Ascending aorta (tissue), 2 donors: ENCODE measurements around the gene GJE1. TPM values are rescaled to one million over a fixed set of nuclear protein-coding genes. Genes with fewer than 3 reads are reported as not detected.
A peak's percentile ranks its signal among the peaks of the same experiment; 100 is the strongest.
"Not testable (repeated sequence)": the region's sequence is repeated elsewhere in the genome, so short reads cannot be mapped to it uniquely, and the experiment has no call there.

ENCODE experiments used
- DNase-seq, 2 donors: peaks; one replicate each; pipeline ENCODE4 v3.0.0-alpha.2; 2019; ENCODE audit warnings: low spot score in 2 of 2
- H3K27ac ChIP-seq, 2 donors: fragments of 200-600 bp; sonication (generic); one replicate each; pipeline ENCODE4 v1.5.1; 2016 to 2017; ENCODE audit warnings: mild to moderate bottlenecking in 1 of 2
- H3K27me3 ChIP-seq: fragments of 200-600 bp; sonication (generic); one replicate; pipeline ENCODE4 v1.5.1; 2017
- H3K36me3 ChIP-seq, 2 donors: fragments of 200-600 bp; sonication (generic); one replicate each; pipeline ENCODE4 v1.5.1; 2016
- H3K4me1 ChIP-seq, 2 donors: fragments of 200-600 bp; sonication (generic); one replicate each; pipeline ENCODE4 v1.5.1; 2016 to 2017; ENCODE audit warnings: mild to moderate bottlenecking in 1 of 2
- H3K4me3 ChIP-seq, 2 donors: fragments of 200-600 bp; sonication (generic); one replicate each; pipeline ENCODE4 v1.5.1; 2016 to 2017; ENCODE audit warnings: mild to moderate bottlenecking in 1 of 2
- H3K9me3 ChIP-seq, 2 donors: fragments of 200-600 bp; sonication (generic); one replicate each; pipeline ENCODE4 v1.5.1; 2016
- intact Hi-C: fragments of 100-400 bp; cut with DNase I; formaldehyde crosslinking; loops from one replicate; pipeline ENCODE4 v1.15.1; 2023
- total RNA-seq: library from RNA; depleted of rRNA; stranded (reverse); fragments of >200 nt; gene quantifications from one replicate; pipeline ENCODE4 v1.1.0, GENCODE V29; 2016
- TF ChIP-seq, protein P1 (sequence below), 3 experiments: fragments of 200-600 bp in 2 of 3; fragments of 450-650 bp in 1 of 3; sonication (generic) in 2 of 3; IDR thresholded peaks; one replicate each; pipeline ENCODE4 v1.5.1; 2016 to 2019; ENCODE audit warnings: antibody characterized with exemption in 3 of 3, mild to moderate bottlenecking in 1 of 3, moderate library complexity in 1 of 3

Gene GJE1, protein sequence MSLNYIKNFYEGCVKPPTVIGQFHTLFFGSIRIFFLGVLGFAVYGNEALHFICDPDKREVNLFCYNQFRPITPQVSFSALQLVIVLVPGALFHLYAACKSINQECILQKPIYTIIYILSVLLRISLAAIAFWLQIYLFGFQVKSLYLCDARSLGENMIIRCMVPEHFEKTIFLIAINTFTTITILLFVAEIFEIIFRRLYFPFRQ
- not detected for total RNA-seq

DNA sequence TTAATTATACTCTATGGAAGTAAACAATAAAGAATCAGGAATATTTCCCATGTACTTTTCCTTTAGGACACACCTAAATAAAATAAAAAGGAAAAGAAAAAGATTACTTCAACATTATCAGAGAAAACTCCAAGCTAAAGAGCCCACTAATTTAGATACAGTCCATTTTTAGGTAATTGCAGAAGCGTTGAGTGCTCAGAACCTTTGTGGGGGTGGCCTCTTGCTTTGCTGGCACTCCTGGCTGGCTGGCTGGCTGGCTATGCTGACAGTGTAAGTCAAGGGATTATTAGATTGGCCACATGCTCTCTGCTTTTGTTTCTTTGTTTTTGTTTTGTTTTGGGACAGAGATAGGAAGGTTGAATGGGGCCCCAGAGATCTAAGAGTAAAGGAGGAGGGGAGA, at the start of gene GJE1:
Gene GJE1 (plus strand): TSS at position 301 of the 400 bp plus-strand sequence. CDS start 234 bp downstream, outside the sequence.
- Histone ChIP-seq H3K36me3 (no peaks in the 10 kb centered on the region), H3K4me1 (no peaks in the 10 kb centered on the region), H3K27me3 (no peaks in the 10 kb centered on the region), H3K27ac (no peak within 1 kb of the TSS), H3K4me3 (no peak within 1 kb of the TSS), H3K9me3 (no peaks in the 10 kb centered on the region)
- no peak for DNase-seq
- TF ChIP-seq, protein P1, sequence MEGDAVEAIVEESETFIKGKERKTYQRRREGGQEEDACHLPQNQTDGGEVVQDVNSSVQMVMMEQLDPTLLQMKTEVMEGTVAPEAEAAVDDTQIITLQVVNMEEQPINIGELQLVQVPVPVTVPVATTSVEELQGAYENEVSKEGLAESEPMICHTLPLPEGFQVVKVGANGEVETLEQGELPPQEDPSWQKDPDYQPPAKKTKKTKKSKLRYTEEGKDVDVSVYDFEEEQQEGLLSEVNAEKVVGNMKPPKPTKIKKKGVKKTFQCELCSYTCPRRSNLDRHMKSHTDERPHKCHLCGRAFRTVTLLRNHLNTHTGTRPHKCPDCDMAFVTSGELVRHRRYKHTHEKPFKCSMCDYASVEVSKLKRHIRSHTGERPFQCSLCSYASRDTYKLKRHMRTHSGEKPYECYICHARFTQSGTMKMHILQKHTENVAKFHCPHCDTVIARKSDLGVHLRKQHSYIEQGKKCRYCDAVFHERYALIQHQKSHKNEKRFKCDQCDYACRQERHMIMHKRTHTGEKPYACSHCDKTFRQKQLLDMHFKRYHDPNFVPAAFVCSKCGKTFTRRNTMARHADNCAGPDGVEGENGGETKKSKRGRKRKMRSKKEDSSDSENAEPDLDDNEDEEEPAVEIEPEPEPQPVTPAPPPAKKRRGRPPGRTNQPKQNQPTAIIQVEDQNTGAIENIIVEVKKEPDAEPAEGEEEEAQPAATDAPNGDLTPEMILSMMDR (IDR thresholded peaks at IDR 0.05) = no peak
- intact Hi-C loops = no loop called here

DNA sequence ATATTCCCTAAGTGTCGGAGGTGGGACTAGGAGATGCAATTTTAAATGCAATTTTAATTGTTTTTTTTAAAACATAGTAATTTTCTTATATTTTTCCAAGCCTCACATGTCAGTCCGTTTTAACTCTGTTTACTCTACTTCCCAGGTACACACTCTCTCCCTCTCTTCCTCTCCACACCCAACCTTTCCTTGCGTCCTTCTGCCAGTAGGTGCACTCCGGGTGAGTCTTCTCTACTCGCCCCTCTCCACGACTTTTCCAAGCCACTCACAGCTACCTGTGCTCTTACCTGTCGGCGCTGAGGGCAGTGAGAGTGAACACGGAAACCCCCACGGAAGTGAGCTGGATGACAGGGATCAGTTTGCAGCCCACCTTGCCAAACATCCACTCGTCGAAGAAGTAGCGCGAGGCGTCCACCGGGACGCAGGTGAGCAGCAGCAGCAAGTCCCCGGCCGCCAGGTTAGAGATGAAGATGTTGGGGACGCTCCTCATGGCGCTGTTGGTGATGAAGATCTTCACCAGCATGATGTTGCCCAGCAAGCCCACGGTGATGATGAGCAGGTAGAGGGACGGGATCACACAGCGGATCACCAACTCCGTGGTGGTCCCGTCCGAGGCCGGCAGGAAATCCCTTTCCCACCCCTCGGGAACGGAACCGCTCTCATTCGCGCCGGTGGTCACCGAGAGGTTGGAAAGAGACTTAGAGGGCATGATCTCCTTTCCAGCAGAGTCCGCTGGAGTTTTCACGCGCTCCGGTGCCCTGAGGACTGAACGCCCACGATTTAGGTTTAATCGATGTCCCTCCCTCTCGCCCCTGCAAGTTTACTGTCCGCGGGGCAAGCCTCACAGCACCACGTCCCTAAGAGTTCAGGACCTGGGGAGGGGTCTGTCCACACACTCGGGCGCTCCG, 44.5 kb upstream of the GJE1 start:
- Histone ChIP-seq H3K4me1 (no peaks in the 10 kb centered on the region), H3K9me3 (no peaks in the 10 kb centered on the region), H3K36me3 (no peaks in the 10 kb centered on the region), H3K27me3 (peaks cover 6% of the 10 kb centered on the region), H3K4me3 (no peak overlapping the region), H3K27ac (no peak overlapping the region)
- TF ChIP-seq, protein P1 (IDR thresholded peaks at IDR 0.05) = no peak
- intact Hi-C loops = no loop called here
- DNase-seq = no peak

DNA sequence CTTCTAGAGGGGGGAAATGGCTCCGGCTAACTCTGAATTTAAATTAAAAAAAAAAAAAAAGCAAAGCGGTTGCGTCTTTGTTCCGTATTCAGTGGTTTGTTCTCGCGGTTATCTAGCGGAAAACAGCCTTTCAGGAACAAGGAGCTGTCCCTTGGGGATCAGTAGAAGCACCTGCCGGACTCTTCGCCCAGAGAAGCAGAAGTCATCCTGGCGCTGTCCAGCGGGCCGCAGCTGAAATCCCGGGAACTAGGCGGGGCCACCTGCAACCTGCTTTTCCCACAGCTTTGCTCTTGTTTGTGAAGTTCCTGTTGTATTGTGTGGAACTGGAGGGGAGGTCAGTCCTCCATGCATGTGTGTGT, 43.9 kb upstream of the GJE1 start:
- H3K4me3 ChIP-seq = no peak overlapping the region
- H3K27me3 ChIP-seq = peaks cover 6% of the 10 kb centered on the region
- TF ChIP-seq, protein P1 (IDR thresholded peaks at IDR 0.05) = no peak
- no peaks in the 10 kb centered on the region for H3K9me3 ChIP-seq
- intact Hi-C loops = no loop called here
- no peak overlapping the region for H3K27ac ChIP-seq
- DNase-seq = no peak
- H3K4me1 ChIP-seq = no peaks in the 10 kb centered on the region
- H3K36me3 ChIP-seq = no peaks in the 10 kb centered on the region

DNA sequence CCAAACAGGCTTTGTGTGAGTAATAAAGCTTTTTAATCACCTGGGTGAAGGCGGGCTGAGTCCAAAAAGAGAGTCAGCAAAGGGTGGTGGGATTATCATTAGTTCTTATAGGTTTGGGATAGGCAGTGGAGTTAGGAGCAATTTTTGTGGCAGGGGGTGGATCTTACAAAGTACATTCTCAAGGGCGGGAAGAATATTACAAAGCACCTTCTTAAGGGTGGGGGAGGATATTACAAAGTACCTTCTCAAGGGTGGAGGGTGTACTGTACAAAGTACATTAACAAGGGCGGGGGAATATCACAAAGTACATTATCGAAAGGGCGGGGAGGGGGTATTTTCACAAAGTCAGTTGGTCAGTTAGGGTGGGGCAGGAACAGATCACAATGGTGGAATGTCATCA, 27.9 kb upstream of the GJE1 start:
- H3K4me3 ChIP-seq, DNase-seq, H3K9me3 ChIP-seq, intact Hi-C loops, H3K4me1 ChIP-seq, H3K36me3 ChIP-seq, H3K27ac ChIP-seq, H3K27me3 ChIP-seq: not testable (repeated sequence)

DNA sequence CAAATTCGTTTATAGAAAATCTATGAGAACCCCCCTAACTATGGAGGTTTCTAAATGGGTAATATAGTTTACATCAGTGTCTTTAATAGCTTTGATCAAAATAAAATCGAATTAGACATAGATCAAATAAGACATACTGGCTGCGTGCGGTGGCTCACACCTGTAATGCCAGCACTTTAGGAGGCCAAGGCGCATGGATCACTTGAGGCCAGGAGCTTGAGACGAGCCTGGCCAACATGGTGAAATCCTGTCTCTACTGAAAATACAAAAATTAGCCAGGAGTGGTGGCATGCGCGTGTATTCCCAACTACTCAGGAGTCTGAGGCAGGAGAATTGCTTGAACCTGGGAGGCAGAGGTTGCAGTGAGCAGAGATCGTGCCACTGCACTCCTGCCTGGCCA, 21.9 kb upstream of the GJE1 start:
- H3K4me1 ChIP-seq, DNase-seq, H3K36me3 ChIP-seq, H3K27ac ChIP-seq, intact Hi-C loops, H3K27me3 ChIP-seq, H3K9me3 ChIP-seq, H3K4me3 ChIP-seq: not testable (repeated sequence)

DNA sequence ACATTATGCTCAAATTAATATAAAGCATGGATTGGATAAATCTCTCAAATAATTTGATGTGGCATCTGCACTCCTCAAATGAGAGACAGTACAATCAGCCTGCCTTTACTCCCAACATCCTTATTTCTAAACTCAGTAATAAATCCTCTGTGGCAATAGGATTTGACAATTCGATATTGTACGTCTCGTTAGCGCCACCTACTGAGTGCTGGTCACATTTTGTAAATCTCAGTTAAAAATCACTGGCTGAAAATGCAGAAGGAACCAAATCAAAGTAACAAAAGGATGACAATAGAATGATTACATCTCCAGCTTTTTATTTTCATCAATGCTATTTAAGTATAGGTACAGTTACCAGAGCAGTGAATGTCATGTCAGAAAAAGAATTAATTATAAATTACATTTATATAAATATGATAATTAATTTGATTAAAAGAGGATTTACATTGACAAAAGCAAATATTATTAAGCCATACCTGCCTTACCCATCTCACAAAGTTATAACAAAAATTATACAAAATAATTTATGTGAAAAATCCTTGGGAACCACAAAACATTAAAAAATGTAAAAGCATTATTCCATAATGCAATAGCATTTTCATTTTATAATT, 20.2 kb upstream of the GJE1 start:
- peak in 1 of 2 donors; percentile 79 for DNase-seq
- Histone ChIP-seq H3K4me1 (no peaks in the 10 kb centered on the region), H3K27me3 (no peaks in the 10 kb centered on the region), H3K27ac (no peak overlapping the region), H3K4me3 (no peak overlapping the region), H3K36me3 (no peaks in the 10 kb centered on the region), H3K9me3 (no peaks in the 10 kb centered on the region)
- TF ChIP-seq, protein P1 (IDR thresholded peaks at IDR 0.05) = peak; percentile 46 to 76 (median 72)
- intact Hi-C loops = no loop called here
